Heart left ventricle (tissue), 13 donors: Measurements from ENCODE around the gene PDE6B.

Experiments used
- POLR2A ChIP-seq, 2 donors: fragments of 450-650 bp; IDR thresholded peaks; one replicate each; pipeline ENCODE4 v1.6.1; 2017; ENCODE audit warnings: antibody characterized with exemption in 2 of 2, mild to moderate bottlenecking in 2 of 2, moderate library complexity in 2 of 2
- TF ChIP-seq, protein P1 (sequence below), 12 donors: fragments of 200-600 bp; sonication (generic) in 4 of 12; IDR thresholded peaks; one replicate each; pipeline versions ENCODE4 v1.5.0 to v1.8.0; 2018 to 2022; ENCODE audit warnings: antibody characterized with exemption in 12 of 12, mild to moderate bottlenecking in 5 of 12
- donor health status: ischemic (EF 13 %, LVEDD 7.1; RV severe dilation, severe dysfunction).
- donor health status: DM: no; HTN: yes; CAD: no.
- donor health status: DM: no; HTN: no; CAD: no.
- donor health status: ischemic (EF 25% LVEDD 6.9; RV normal size, moderate dysfunction).
- donor health status: ischemic (EF 25% LVEDD 5.7; RV mildly dilated, moderate dysfunction).
- donor health status: ischemic (EF 35%, LVEDD 5.7; RV mildly dilated, moderate dysfunction).
- donor health status: nonischemic (EF 11% LVEDD 7.7; RV severe dilation, severe dysfunction).
- donor health status: DM: yes; HTN: yes; CAD: no.
- donor health status: PGD.
- donor health status: ischemic (EF 29% LVEDD 5.4; RV normal size, mild dysfunction).
- donor health status: nonischemic (EF 23%, LVEDD 6.1; RV moderate dilation, normal function).

DNA sequence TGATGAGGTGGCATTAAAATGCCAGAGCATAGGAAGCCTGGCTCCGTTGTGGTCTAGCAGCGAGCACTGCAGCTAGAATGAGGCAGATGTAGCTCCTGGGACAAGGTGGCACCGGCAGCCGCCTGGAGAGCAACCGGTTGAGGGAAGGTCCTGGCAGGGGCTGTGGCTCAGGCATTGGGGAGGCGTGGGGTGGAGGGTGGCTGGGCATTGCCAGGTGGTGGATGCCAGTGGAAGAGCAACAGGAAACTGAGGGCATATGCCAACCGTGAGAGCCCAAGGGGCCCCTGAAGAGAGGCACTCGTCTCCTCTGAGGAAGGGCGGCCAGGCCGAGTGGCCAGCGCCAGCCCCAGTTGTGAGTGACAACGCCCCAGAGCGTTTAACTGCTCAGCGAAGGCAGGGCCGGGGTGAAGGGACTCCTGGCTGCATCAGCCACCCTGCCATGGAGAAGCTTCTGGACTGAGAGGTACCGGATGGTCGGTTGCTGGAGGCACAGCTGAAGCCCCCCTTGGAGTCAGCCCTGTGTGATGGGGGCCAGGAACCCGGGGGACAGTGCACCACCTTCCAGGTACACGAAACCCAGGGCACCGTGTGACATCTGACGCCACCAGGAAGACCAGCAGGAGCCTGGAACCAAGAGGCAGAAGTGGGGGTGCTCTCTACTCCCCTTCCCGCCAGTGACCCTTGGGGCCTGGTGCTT lies 13.2 kb upstream of the PDE6B start:
- TF ChIP-seq, protein P1, sequence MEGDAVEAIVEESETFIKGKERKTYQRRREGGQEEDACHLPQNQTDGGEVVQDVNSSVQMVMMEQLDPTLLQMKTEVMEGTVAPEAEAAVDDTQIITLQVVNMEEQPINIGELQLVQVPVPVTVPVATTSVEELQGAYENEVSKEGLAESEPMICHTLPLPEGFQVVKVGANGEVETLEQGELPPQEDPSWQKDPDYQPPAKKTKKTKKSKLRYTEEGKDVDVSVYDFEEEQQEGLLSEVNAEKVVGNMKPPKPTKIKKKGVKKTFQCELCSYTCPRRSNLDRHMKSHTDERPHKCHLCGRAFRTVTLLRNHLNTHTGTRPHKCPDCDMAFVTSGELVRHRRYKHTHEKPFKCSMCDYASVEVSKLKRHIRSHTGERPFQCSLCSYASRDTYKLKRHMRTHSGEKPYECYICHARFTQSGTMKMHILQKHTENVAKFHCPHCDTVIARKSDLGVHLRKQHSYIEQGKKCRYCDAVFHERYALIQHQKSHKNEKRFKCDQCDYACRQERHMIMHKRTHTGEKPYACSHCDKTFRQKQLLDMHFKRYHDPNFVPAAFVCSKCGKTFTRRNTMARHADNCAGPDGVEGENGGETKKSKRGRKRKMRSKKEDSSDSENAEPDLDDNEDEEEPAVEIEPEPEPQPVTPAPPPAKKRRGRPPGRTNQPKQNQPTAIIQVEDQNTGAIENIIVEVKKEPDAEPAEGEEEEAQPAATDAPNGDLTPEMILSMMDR (IDR thresholded peaks at IDR 0.05): no peak
- TF ChIP-seq POLR2A (IDR thresholded peaks at IDR 0.05): no peak
